Endothelial cell of umbilical vein (primary cell): ENCODE measurements around the gene ZBTB7C. TPM values are rescaled to one million over a fixed set of nuclear protein-coding genes. Genes with fewer than 3 reads are reported as not detected.

Source experiments
- BruUV-seq: library from RNA; stranded (reverse); fragments of 400-500 nt; replicated peaks from 2 replicates; lab custom pipeline; 2021; lab: Mats Ljungman, UMichigan
- CTCF ChIA-PET: fragments of 300-600, 350-600 bp; sonication (Branson Sonifier 250); formaldehyde crosslinking; loops from one replicate; lab custom pipeline; 2021; ENCODE audit warnings: antibody characterized with exemption, inconsistent platforms; lab: Charles Lee
- POLR2A ChIA-PET: fragments of 300-600, 350-600 bp; sonication (Branson Sonifier 250); formaldehyde crosslinking; loops from one replicate; lab custom pipeline; 2021; ENCODE audit warnings: antibody characterized with exemption, inconsistent platforms; lab: Charles Lee
- DNase-seq: peaks from one replicate; pipeline ENCODE4 v3.0.0-alpha.2; 2011; ENCODE audit warnings: low read depth, low spot score
- FAIRE-seq: peaks from 2 replicates; lab custom pipeline; 2011; peaks lifted over from hg19 to GRCh38; lab: Jason Lieb, UNC
- H2AFZ ChIP-seq: 2 replicates; pipeline ENCODE4 v1.6.0; 2012; ENCODE audit warnings: low read depth, low read length, control low read depth, inconsistent platforms
- H3K27ac ChIP-seq: 2 replicates; pipeline ENCODE4 v1.5.1; 2011; ENCODE audit warnings: low read depth, mild to moderate bottlenecking, control low read depth, low read length, moderate library complexity; ENCODE audit not compliant: insufficient read depth
- H3K27me3 ChIP-seq, 2 experiments: 2 replicates each; pipeline versions ENCODE4 v1.6.0 to v1.6.1; 2011; ENCODE audit warnings: low read length in 2 of 2, mixed read lengths in 1 of 2; ENCODE audit not compliant: control insufficient read depth in 2 of 2, insufficient read depth in 2 of 2
- H3K36me3 ChIP-seq, 2 experiments: 2 replicates in 1 of 2; 3 replicates in 1 of 2; pipeline ENCODE4 v1.5.1; 2011; ENCODE audit warnings: low read length in 2 of 2, mild to moderate bottlenecking in 1 of 2, moderate library complexity in 1 of 2; ENCODE audit not compliant: control insufficient read depth in 2 of 2, insufficient read depth in 2 of 2; ENCODE audit errors: extremely low read depth in 1 of 2
- H3K4me1 ChIP-seq: 3 replicates; pipeline ENCODE4 v1.5.1; 2011; ENCODE audit warnings: mild to moderate bottlenecking, low read length; ENCODE audit not compliant: control insufficient read depth, insufficient read depth; ENCODE audit errors: extremely low read depth
- H3K4me2 ChIP-seq: 2 replicates; pipeline ENCODE4 v1.6.1; 2011; ENCODE audit warnings: low read length, control low read depth, mixed read lengths; ENCODE audit not compliant: insufficient read depth
- H3K4me3 ChIP-seq, 3 experiments: fragments of 200-600 bp in 1 of 3; sonication (generic), shearing (Covaris generic) in 1 of 3; replicated peaks in 1 of 3; 2 replicates each; pipeline ENCODE4 v1.5.1; 2011 to 2016; ENCODE audit warnings: control low read depth in 3 of 3, low read length in 3 of 3, mild to moderate bottlenecking in 2 of 3, inconsistent platforms in 1 of 3, low read depth in 1 of 3, moderate library complexity in 1 of 3; ENCODE audit not compliant: insufficient read depth in 1 of 3
- H3K79me2 ChIP-seq: 2 replicates; pipeline ENCODE4 v1.6.0; 2012; ENCODE audit warnings: low read length, inconsistent platforms; ENCODE audit not compliant: control insufficient read depth, insufficient read depth
- H3K9ac ChIP-seq: replicated peaks from 2 replicates; pipeline ENCODE3; 2011; ENCODE audit warnings: low read length, control low read depth; ENCODE audit not compliant: insufficient read depth; ENCODE audit errors: extremely low read depth
- H3K9me1 ChIP-seq: replicated peaks from 3 replicates; pipeline ENCODE4 v1.6.0; 2011; ENCODE audit warnings: mild to moderate bottlenecking, low read length; ENCODE audit not compliant: control insufficient read depth, insufficient read depth; ENCODE audit errors: extremely low read depth
- H3K9me3 ChIP-seq: replicated peaks from 2 replicates; pipeline ENCODE4 v1.5.1; 2012; ENCODE audit warnings: low read length, inconsistent platforms; ENCODE audit not compliant: control insufficient read depth, insufficient read depth
- H4K20me1 ChIP-seq: replicated peaks from 2 replicates; pipeline ENCODE3; 2011; ENCODE audit warnings: mild to moderate bottlenecking, low read length; ENCODE audit not compliant: control insufficient read depth, insufficient read depth; ENCODE audit errors: extremely low read depth
- CTCF ChIP-seq, 2 donors: IDR thresholded peaks; 1 replicate in 1 of 2; 2 replicates in 1 of 2; pipeline ENCODE4 v1.5.1; 2011; ENCODE audit warnings: low read length in 2 of 2, mild to moderate bottlenecking in 2 of 2, moderate library complexity in 2 of 2, control low read depth in 1 of 2, inconsistent platforms in 1 of 2, low read depth in 1 of 2; ENCODE audit not compliant: insufficient read depth in 1 of 2; ENCODE audit errors: extremely low read depth in 1 of 2
- EZH2 ChIP-seq: IDR thresholded peaks from 2 replicates; pipeline ENCODE4 v1.6.1; 2012; ENCODE audit warnings: borderline replicate concordance, low read depth, mild to moderate bottlenecking, moderate library complexity, low read length, inconsistent platforms; ENCODE audit not compliant: severe bottlenecking
- FOS ChIP-seq: IDR thresholded peaks from 2 replicates; pipeline ENCODE4 v1.6.1; 2011; ENCODE audit warnings: mild to moderate bottlenecking, low read length, moderate library complexity, borderline replicate concordance; ENCODE audit not compliant: insufficient read depth
- JUN ChIP-seq: IDR thresholded peaks from 2 replicates; pipeline ENCODE4 v1.6.1; 2011; ENCODE audit warnings: borderline replicate concordance, low read depth; ENCODE audit not compliant: insufficient read length, insufficient read depth
- POLR2AphosphoS5 ChIP-seq: IDR thresholded peaks from 2 replicates; pipeline ENCODE4 v1.6.1; 2012; ENCODE audit warnings: low read depth, mild to moderate bottlenecking, control low read depth, low read length, moderate library complexity; ENCODE audit not compliant: insufficient read depth
- dilution Hi-C: fragments of 300-500 bp; cut with MboI; formaldehyde crosslinking; loops from one replicate; pipeline ENCODE4 v1.15.0; 2019; ENCODE audit warnings: low sequenced_read_pairs; ENCODE audit not compliant: extremely low pct_ligation_motif_present
- intact Hi-C: fragments of 100-400 bp; cut with micrococcal nuclease; formaldehyde crosslinking; loops from one replicate; pipeline ENCODE4 v1.10.0; 2022
- polyA plus RNA-seq, 4 experiments: library from polyadenylated mRNA; depleted of rRNA in 3 of 4; stranded (reverse) in 3 of 4; unstranded in 1 of 4; fragments of >200 nt; gene quantifications; 2 replicates each; pipeline versions ENCODE4 v1.2.1 to v1.2.3, GENCODE V29; 2011 to 2012; ENCODE audit warnings: missing spikeins in 1 of 4
- total RNA-seq: library from RNA; stranded (reverse); gene quantifications from 2 replicates; pipeline ENCODE4 v1.2.3, GENCODE V29; 2021

ZBTB7C gene
- total and polyA plus RNA-seq, 2 donors (not counting 3 experiments of a cell fraction or from before 2014, with no cell fraction given): not detected

DNA sequence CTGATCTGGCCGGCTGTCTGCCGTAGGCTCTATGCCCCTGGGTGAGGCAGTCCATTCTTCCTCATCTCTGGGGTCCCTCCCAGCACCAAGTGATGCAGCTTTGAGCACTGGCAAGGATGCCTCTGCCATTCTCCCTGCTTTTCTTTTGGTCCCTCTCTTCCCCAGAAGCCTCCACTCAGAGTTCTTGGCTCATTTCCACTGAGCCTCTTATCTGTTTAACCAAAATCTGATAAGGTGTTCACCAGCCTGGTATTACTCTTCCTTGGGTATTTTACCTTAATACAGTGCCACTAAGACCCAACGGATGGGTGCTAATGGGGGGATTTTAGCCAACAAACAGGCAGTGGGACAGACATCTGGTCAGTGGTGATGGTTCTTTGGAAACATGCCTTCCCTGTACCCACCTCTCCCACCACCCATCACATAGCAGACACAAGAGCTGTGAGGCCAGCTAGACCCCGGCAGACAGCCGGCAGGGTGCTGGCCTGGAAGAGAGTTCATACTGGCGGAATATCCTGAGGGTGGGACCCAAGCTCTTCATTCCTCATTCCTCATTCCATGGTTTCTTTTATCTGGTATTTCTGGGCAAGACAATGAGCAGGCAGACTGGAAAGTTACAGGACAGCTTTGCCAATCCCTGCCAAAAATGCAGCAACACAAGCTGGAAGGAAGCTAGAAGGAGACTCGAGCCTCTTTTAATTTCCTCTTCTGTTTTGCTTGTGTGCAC lies 34.6 kb downstream of the ZBTB7C start:
- ChIA-PET CTCF (interaction anchor here (0.6 kb wide), 1 partner anchor 28 kb away, joined by 4 read pairs; no protein-coding TSS in a partner anchor), POLR2A (no interaction called here)
- no peak overlapping the region for H3K4me2 ChIP-seq
- H3K9ac ChIP-seq: no peak overlapping the region
- H3K27me3 ChIP-seq: peaks cover 0 to 12% of the 10 kb centered on the region in 2 experiments
- H3K9me3 ChIP-seq: no peaks in the 10 kb centered on the region
- H3K4me3 ChIP-seq: no peak overlapping the region
- no peak overlapping the region for H2AFZ ChIP-seq
- no peak overlapping the region for H3K27ac ChIP-seq
- H4K20me1 ChIP-seq: no peaks in the 10 kb centered on the region
- no peaks in the 10 kb centered on the region for H3K79me2 ChIP-seq
- FAIRE-seq (no peak), DNase-seq (no peak)
- no peaks in the 10 kb centered on the region for H3K9me1 ChIP-seq
- H3K4me1 ChIP-seq: no peaks in the 10 kb centered on the region
- dilution Hi-C loops (no loop called here), intact Hi-C loops (no loop called here)
- no peaks in the 10 kb centered on the region for H3K36me3 ChIP-seq
- no peak for TF ChIP-seq EZH2
- no TSS peak for BruUV-seq

DNA sequence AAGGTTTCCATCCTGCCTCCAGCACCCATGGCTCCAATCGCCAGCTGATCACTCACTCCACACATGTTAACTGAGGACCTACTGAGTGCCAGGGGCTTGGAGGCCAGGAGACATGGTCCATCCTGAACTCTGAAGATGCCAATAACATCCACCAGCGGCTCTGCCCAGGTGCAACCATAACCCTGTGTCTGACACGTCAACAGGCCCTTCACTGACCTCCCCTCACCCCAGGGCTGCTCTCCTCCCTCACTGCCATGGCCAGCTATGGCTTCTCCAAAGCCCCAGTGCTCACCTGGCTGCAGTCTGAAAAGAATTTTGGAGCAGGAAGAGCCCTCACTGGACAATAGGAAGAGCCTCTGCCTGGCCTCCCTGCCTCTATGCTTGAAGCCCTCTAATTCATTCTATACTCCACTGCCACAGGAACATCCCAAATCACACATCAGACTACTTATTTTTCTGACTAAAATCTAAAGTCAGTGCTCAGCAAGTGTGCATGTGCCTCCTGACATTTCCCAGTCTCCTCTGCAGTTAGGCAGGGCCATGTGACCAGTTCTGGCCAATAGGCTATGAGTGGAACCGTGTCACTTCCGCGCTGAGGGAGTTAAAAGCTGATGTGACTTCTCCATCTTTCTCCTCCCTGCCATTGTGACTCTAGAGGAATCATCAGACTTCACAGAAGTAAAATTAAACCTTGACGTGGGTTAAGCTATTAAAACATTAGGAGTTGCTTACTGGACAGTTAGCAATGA lies 37.2 kb downstream of the ZBTB7C start:
- POLR2A ChIA-PET: no interaction called here
- FAIRE-seq: no peak

More for the DNA sequence above, 37.2 kb downstream of the ZBTB7C start:
- no peak overlapping the region for H3K9ac ChIP-seq
- intact Hi-C loops (no loop called here), dilution Hi-C loops (no loop called here)
- no peaks in the 10 kb centered on the region for H3K9me1 ChIP-seq
- no peaks in the 10 kb centered on the region for H3K9me3 ChIP-seq
- H3K27me3 ChIP-seq: peaks cover 2 to 10% of the 10 kb centered on the region in 2 experiments
- DNase-seq: no peak
- no peaks in the 10 kb centered on the region for H3K36me3 ChIP-seq
- no peaks in the 10 kb centered on the region for H3K4me1 ChIP-seq
- H3K27ac ChIP-seq: no peak overlapping the region
- no peak overlapping the region for H2AFZ ChIP-seq
- no TSS peak for BruUV-seq
- TF ChIP-seq CTCF (IDR thresholded peaks at IDR 0.05; ENCODE audit: extremely low read depth in 1 of 2, insufficient read depth in 1 of 2, low read depth in 1 of 2, low read length in 2 of 2) (no peak), JUN (no peak), FOS (no peak), POLR2AphosphoS5 (no peak), EZH2 (no peak)
- CTCF ChIA-PET: interaction anchor here (1.3 kb wide), 1 partner anchor 9 kb away, joined by 3 read pairs; no protein-coding TSS in a partner anchor
- no peak overlapping the region for H3K4me3 ChIP-seq
- no peak overlapping the region for H3K4me2 ChIP-seq
- H3K79me2 ChIP-seq: no peaks in the 10 kb centered on the region
- H4K20me1 ChIP-seq: no peaks in the 10 kb centered on the region
